DMS 273 (cell line): ENCODE data around the gene MTHFSD.
A peak's percentile ranks its signal among the peaks of the same experiment; 100 is the strongest.

ENCODE experiments used
- DNase-seq: peaks from one replicate; lab custom pipeline; 2025; ENCODE audit not compliant: unreplicated experiment; lab: John Stamatoyannopoulos, UW

Gene MTHFSD

DNA sequence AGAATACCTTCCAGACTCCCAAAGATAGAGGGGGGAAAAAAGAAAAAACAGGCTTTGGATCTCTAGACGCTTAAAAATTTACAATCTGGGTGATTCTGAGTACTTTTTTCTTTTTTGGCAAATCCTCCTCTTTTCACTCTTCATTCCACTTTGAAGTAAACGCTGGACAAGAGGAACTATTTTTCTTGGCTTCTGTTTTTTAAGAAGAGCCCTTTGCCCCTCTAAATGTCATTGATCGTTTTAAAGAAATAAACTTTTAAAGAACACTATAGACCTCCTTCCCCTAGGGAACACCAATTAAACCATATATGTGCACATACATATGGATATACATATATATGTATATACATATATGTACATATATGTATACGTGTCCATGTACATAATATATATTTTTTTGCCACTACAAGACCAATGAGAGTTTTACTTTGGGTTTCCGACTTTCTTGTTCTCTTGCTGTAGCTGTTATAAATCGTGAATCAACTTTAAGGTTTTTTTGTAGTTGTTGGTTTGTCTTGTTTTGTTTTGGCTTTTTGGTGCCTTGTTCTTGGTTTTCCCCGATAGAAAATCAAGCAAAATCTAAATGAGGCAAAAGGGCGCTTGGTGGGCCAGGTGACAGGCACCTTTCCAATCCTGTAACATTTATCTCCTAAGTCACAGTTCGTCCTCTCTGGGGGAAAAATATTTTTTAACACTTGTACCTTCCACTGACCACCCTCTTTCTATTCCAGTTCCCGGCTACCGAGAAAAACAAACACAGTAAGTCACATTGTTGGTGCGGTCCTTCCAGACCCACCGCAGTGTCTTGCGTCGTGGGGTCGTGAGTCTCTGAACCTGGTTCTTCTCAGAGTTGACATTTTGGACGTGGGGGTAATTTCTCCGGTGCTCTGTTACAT is 40.3 kb downstream of the MTHFSD start:
- no peak for DNase-seq

GRCh38 chr16:86513471-86514277 is 41.4 kb downstream of the MTHFSD start:
- DNase-seq, result no peak

DNA sequence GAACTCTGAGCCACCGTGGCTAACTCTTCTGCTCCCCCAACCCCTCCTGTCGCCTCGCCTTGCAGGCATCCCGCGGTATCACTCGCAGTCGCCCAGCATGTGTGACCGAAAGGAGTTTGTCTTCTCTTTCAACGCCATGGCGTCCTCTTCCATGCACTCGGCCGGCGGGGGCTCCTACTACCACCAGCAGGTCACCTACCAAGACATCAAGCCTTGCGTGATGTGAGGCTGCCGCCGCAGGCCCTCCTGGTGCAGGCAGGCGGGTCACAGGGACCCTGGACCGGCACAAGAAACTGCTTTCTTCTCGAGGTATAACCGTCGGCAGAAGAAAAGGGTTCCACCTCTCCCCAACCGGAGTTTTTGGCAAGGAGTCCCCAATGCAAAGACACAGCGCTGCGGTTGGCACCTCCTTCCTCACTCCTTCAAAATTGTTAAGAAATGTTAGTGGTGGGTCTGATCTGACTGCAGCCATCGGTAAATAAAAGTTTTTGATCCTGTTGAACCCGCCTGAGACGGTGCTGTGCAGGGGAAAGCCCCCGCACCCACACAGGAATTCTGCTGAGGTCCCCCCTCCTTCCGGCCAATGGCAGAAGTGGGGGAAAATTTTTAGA is 42.1 kb downstream of the MTHFSD start:
- DNase-seq, result no peak

DNA sequence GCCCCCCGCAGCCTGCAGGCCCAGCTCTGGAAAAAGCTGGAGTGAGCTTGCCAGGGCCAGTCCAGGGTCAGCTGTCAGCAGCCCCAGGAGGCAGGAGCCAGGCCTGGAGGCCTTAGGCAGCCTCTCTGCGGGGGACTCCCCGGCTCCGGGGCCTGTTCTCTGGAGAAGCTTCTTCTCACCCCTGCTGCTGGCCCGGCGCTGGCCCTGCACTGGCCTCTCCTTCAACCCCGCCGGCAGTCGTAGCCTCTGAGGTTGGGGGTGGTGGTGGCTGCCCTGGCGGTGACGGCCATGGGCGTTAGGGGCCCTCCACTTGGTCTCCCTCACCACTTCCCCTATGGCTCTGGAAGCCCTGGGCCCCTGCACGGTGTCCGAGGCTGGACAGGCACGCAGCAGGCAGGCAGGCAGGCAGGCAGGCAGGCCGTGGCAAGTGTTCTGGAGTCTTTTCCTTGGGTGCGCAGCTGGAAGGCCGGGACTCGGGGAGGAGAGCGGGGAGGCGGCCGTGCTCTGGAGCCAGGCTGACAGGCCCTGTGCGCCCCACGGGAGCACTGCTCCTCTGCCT is 42.7 kb downstream of the MTHFSD start:
- no peak for DNase-seq

DNA sequence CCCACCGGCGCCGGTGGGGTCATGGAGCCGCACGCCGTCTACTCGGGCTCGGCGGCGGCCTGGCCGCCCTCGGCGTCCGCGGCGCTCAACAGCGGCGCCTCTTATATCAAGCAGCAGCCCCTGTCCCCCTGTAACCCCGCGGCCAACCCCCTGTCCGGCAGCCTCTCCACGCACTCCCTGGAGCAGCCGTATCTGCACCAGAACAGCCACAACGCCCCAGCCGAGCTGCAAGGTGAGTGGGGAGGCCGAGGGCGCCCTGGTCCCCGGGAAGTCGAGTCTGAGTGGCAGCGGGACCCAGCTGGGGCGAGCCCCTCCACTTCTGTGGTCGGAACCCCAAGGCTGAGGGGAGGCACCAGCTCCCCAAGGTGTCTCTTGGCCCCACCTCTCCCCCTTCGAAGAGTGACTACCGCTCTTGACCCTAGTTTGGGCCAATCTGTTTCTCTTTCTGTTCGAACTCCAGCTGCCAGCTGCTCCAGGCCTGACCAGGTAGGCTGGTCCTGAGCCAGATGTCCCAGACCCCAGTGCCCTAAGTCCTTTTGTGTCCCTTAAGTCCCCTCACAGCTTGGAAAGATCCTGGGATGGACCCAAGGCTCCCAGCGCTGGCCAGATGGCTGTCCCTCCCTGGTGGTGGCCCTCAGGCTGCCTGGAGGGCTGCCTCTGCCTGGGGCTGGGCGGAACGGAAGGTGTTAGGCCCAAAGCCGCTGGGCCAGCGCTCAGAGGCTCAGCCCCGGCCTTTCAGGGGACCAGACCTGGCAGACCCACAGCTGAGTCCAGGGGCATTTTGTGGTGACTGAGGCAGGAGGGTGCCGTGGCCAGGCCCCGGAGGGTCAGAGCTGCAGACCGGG is 43.5 kb downstream of the MTHFSD start:
- no peak for DNase-seq

GRCh38 chr16:86510465-86511261 is 44.4 kb downstream of the MTHFSD start, which contains the start of gene FOXF1:
TSS of gene FOXF1 (plus strand) at chr16:86510527. CDS start at chr16:86510570, 43 bp downstream.
- peak; percentile 49 for DNase-seq

- peak; percentile 65 for DNase-seq
Observed at GRCh38 chr16:86509759-86510464, 45.1 kb downstream of the MTHFSD start.

DNA sequence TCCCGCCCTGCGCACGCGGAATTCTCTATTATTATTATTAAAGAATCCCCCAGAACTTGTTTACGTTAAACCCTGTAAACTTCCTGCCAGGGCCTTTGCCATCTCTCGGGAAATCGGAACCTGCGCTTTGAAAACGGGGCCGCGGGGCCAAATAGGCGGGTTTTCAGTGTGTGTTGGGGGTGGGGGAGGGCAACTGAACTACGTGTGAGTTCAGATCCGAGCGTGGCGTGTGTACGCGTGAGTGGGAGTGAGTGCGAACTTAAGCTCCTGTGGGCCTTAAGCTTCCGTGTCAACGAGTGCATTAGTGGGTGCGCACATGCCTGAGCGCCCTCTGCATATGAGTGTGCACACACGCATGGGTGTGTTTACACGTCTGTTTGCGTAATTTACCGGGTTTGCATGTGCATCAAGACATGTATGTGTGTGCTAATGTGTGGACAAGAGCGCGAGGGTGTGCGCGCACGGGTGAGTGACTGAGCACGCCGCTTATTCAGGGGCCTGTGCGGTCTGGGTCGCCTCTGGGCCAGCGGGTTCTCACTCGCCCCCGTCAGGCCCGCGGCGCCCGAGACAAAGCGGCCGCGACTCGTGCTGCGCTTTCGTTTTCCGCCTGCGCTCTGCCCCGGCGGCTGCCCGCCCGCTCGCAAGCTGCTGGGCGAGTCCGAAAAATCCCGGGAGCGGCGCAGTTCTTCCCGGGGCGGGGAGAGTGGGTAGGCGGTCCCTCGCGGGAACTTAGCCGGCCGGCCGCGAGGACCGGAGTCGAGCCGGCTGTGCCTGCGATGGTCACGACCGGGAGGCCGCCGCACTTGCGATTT is 45.9 kb downstream of the MTHFSD start:
- peak; percentile 64 for DNase-seq

- DNase-seq, result peak; percentile 55
Observed at GRCh38 chr16:86508028-86508946, 46.7 kb downstream of the MTHFSD start.

DNA sequence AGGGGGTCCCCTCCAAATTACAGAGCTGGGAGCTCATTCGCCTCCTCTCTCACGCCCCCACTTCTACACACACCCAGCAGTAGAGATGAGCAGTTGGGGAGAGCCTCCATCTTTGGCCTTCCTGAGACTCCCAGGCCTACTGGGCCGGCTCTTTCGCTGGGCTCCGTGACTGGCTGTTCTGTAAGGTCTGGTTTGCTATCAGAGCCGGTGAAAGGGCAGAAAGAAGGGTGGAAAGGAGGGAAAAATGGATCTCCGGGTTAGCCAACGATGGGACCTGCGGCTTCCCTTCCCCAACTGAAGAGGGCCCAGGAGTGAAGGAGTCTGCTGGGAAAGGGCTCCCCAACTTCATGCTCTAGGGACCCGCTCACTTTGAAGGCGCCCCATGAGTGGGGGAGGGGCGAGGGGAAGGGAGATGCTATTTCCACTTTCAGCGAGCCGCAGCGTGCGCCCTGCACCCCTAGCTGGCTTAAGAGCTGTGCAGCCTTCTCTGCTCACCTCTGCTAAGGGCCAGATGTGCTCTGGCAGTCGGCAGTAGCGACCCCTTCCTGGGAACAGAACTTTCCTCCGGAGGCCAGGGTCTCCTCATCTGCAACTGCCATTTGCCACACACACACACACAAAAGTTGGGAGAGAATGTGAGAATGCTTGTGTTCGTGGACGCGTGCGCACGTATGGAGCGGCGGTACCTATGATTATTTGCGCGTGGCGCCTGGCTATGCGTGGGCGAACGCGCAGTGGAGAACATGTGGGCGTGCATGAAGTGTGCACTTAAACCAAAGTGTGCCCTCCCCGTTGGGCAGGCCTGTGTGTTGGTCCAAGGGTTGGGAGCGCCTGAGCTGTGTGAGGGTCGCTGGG is 47.6 kb downstream of the MTHFSD start:
- DNase-seq, result no peak

DNA sequence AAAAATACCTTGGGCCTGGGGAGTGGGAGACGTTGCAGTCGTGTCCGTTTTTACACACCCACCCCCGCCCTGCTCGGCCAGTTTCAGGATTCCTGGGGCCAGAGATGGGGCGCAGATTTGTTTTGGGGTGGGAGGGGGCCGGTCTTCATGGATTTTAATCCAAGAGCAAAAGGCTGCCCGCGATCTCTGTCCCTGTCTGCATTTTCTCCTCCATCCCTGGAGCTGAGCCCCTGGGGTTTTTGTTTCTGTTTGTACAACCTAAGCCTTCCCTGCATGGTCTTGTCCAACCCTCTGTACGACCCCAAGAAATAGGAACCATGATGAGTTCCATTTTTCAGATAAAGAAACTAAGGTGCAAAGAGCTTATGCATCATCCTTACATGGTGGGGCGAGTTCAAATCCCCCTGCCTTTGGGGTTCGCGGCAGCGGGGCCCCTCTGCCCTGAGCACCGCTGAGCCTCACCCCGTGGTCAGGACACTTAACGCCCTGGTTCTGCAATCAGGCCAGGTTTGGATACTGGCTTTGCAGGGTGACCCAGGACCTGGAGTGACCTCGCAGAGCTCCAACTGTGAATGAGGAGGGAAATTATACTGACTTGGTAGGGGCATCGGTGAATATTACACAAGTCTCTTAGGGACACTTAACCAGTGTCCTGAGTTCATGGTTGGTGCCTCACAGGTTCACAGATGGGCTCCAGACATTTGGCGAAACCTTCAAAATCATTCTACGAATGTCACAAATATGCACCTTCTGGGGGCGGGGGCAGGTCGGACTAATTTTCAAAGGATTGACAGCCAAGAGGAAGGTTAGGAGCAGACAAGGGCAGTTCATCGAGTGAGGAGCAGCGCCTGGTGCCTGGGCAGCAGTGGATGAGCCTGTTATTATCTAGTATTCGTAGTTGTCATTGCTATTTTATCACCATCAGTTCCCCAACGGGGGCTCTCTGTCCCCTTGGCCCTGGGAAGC is 48.9 kb downstream of the MTHFSD start:
- DNase-seq, result no peak

- DNase-seq, result no peak
Observed at GRCh38 chr16:86505185-86505898, 49.7 kb downstream of the MTHFSD start.

DNA sequence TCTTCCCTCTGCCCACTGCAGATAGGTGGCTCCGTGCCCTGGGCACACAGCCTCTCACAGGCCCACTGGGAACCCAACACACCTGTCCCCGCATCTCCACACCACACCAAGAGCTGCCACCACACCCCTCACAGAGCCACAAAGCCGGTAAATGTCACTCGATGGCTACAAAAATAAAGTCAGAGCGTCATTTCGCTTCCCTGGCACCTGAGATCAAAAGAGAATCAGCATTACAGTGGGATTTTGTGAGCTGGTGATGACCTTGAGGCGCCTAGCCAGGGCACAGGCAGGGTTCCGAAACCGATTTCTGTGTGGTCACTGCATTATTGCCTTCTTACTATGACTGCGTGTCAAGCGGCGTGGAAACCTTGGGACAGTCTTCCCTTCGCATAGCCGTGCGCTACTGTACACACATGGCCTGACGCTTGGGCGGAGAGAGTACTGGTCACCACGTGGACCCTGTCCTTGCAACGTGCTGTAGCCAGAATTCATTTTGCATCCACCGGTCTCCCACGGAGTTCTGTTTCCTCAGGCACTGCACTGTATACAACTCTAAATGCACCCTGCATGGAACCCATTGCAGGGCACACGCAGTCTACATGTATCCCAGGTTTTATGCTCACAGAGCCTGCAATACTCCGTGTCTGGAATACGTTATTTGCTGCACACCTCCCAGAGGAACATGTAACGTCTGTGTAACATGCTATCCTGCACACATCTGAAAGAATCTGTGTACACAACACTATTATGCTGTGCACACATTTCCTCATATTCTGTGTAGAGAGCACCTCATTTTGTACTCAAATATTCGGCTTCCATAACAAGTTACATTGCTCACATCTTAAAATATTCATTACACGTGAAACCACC is 50.5 kb downstream of the MTHFSD start:
- no peak for DNase-seq
